GM21825 (cell line): ENCODE measurements around the gene FKBP1A.

Experiments
- ATAC-seq: cut with Tn5 transposase; IDR thresholded peaks from one replicate; pipeline ENCODE4 v1.9.1; 2021; ENCODE audit warnings: mild to moderate bottlenecking, moderate library complexity; ENCODE audit not compliant: unreplicated experiment

Gene FKBP1A

DNA sequence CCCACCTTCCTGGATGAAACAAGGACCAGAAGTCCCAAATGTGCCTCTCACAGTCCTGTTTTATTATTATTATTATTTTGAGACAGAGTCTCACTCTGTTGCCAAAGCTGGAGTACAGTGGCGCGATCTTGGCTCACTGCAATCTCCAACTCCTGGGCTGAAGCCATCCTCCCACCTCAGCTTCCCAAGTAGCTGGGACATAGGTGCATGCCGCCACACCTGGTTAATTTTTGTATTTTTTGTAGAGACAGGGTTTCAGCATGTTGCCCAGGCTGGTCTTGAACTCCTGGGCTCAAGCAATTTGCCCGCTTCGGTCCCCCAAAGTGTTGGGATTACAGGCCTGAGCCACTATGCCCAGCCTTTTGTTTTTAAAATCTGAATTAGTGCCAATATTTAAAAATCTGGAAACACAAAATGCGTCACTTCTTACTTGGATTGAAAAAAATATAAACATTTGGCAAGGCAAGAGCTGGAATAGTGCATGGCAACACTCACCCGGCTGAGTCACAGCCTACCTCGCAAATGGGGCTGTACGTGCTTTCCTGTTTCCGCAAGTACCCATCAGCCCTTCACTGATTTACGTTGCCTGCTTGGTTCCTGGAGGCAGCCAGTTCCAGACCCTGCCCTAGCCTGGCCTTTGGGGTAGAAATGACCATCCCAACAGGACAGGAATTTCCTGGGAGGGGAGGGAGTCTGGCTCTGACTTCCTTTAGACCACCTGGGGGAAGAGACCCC, 70.2 kb downstream of the FKBP1A start:
- no peak for ATAC-seq

DNA sequence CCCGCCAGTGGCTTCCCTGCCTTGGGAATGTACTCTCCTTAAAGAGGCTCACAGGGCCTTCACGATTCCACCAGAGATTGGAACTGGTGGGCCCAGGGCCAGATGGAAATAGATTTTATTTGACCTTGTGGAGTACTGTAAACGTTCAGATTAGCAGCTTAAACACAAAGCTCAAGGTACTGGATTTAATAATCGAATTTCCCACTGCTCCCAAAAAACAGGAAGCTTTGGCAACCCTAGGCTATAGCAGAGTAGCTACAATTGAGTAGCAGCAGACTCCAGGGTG, 71.3 kb downstream of the FKBP1A start:
- ATAC-seq, result no peak

DNA sequence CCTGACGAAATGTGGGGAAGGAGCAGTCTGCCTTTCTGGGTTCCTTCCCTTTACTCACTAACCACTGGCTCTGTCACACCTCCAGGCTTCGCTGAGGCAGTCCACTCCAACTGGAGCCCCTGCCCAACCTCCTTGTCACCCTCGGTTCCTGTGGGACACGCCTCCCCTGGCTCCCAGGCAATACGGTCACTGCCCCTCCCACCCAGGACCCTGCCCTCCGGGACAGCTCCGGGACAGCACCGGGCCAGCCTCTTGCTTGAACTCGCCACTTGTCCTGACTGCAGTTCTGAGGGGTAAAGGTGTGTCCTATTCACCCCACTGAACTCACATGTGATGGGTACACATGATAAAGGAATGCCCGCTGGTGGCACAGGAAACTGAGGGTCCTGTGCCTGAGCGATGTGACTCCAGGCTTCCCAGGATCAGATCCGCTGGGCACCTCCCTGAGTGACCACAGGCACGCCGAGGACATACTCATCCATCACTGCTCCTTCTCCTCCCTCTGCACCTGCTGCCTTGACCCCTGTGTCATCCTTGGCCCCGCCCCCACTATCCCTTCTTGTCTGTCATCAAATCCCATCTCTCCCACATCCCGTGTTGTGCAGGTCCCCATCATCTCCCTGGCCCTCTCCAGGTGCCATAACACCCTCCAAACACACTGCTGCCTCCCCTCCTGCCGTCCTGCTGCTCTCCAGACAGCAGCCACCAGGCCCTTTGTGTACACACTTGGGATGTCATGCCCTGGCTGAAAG, 71.8 kb downstream of the FKBP1A start:
- ATAC-seq, result no peak

DNA sequence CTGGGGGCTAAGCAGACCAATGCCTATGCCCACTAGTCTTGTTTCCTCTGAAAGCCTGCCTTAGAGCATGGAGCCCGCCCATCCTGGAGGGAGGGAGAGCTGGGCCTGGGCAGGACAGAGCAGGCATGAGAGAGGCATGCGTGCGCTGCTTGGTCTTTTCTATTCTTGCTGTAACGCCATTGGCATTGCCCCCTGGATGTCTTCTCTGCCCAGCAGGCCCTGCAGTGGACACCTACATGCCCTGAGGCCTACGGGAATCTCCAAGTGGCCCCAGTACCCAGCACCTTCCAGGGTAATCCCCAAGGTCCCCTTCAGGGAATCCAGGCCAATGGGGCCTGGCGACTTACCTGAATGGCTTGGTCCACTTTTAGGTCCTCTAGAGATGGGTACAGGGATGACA, 72.8 kb downstream of the FKBP1A start:
- no peak for ATAC-seq

DNA sequence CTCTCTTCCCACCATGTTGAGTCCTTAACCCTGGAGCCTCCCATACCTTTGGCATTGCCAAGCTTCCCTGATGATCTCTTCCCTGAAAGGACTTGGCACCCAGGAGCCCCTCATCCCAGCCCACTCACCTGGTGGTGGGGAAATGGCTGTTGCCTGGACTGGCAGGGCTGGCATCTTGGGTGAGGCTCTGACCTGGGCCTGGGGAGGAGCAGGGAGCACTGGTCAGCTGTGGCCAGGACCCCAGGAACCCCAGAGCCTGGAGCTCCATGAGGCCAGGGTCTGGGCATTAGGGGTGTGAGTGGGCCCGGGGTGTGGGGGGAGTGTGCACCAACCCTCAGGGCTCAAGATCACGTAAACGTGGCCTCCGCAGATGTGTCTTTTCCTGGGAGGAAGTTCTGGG, 73.4 kb downstream of the FKBP1A start:
- no peak for ATAC-seq

DNA sequence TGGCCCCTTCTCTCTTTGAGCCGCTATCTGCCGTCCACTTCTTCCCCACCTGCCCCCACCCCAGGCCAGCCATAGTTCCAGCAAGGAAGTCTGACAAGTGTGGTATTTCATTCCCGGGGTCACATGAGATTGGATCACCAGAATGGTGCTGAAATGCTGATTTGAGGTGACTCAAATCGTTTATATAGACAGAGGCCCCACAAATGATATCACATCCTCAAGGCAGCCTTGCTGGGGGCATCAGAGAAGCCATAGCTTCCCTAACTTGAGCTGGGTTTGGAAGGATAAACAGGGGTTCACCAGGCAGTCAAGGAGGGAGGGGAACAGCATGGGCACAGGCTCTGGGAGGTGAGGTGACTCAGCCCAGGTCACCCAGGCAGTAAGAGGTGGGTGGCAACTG, 73.8 kb downstream of the FKBP1A start:
- no peak for ATAC-seq
